T-helper 1 cell treated with Interleukin-12 subunit alpha and Interleukin-12 subunit beta and Interleukin-4 antibody, amounts not matched to agents 30 ng/mL and 1 ng/mL, for 36 hours (primary cell): ENCODE data around the gene ZNF581. TPM values are rescaled to one million over a fixed set of nuclear protein-coding genes. Genes with fewer than 3 reads are reported as not detected.

ENCODE experiments used
- intact Hi-C: fragments of 100-400 bp; cut with micrococcal nuclease; formaldehyde crosslinking; loops from one replicate; pipeline ENCODE4 v1.15.1; 2024
- total RNA-seq: library from RNA; stranded (reverse); gene quantifications from 2 replicates; pipeline ENCODE4 v1.2.3, GENCODE V29; 2022

ZNF581 gene
- total RNA-seq, 1 donor from 2014 or later: 22.0 TPM

GRCh38 chr19:55609326-55609725 is 34.1 kb upstream of the ZNF581 start:
- intact Hi-C loops: loop anchor here (10.0 kb wide), 2 partner anchors 705 to 1745 kb away; partner anchors contain the start of genes MYADM and ZSCAN5A

GRCh38 chr19:55611300-55611982 is 32.0 kb upstream of the ZNF581 start:
- intact Hi-C loops: no loop called here

- intact Hi-C loops: no loop called here
These were observed 31.3 kb upstream of the ZNF581 start for GRCh38 chr19:55611983-55612645.

GRCh38 chr19:55613396-55613795 is 30.1 kb upstream of the ZNF581 start:
- intact Hi-C loops: no loop called here

- intact Hi-C loops: no loop called here
These were observed 29.3 kb upstream of the ZNF581 start for GRCh38 chr19:55613930-55614710.

- intact Hi-C loops: no loop called here
These were observed 28.5 kb upstream of the ZNF581 start for GRCh38 chr19:55614711-55615542.

- intact Hi-C loops: no loop called here
These were observed 27.7 kb upstream of the ZNF581 start for GRCh38 chr19:55615543-55616394.

- intact Hi-C loops: no loop called here
These were observed 27.0 kb upstream of the ZNF581 start for GRCh38 chr19:55616395-55616875.

- intact Hi-C loops: no loop called here
These were observed 26.0 kb upstream of the ZNF581 start for GRCh38 chr19:55617426-55617825.

GRCh38 chr19:55618426-55618825 is 25.0 kb upstream of the ZNF581 start:
- intact Hi-C loops: no loop called here

GRCh38 chr19:55619286-55619685 is 24.2 kb upstream of the ZNF581 start:
- intact Hi-C loops: no loop called here

GRCh38 chr19:55620410-55621204 is 22.8 kb upstream of the ZNF581 start:
- intact Hi-C loops: no loop called here

GRCh38 chr19:55621205-55621672 is 22.2 kb upstream of the ZNF581 start:
- intact Hi-C loops: no loop called here

- intact Hi-C loops: no loop called here
These were observed 21.7 kb upstream of the ZNF581 start for GRCh38 chr19:55621673-55622231.

GRCh38 chr19:55622242-55622969 is 21.0 kb upstream of the ZNF581 start:
- intact Hi-C loops: no loop called here

GRCh38 chr19:55623130-55623529 is 20.3 kb upstream of the ZNF581 start:
- intact Hi-C loops: no loop called here

- intact Hi-C loops: no loop called here
These were observed 19.9 kb upstream of the ZNF581 start for GRCh38 chr19:55623561-55623960.
